Hepatocyte (in vitro differentiated cells): ENCODE measurements around the gene ETV2.

ENCODE experiments used
- CTCF ChIP-seq: fragments of 200-600 bp; sonication (generic); IDR thresholded peaks from 2 replicates; pipeline ENCODE4 v1.5.1; 2016; ENCODE audit warnings: antibody characterized with exemption, mild to moderate bottlenecking; ENCODE audit not compliant: poor library complexity
- EZH2 ChIP-seq: fragments of 200-600 bp; sonication (generic); IDR thresholded peaks from 2 replicates; pipeline ENCODE4 v1.6.1; 2016; ENCODE audit warnings: antibody characterized with exemption, mild to moderate bottlenecking, borderline replicate concordance

GRCh38 chr19:35661995-35662340, 20.4 kb downstream of the ETV2 start:
- no peak for TF ChIP-seq CTCF
- no peak for TF ChIP-seq EZH2
